OCI-LY7 (cell line): ENCODE measurements around the gene TTLL6.

Source experiments
- CTCF ChIP-seq: fragments of 200-600 bp; sonication (generic); conservative IDR thresholded peaks from 2 replicates; pipeline ENCODE4 v1.5.1; 2014; ENCODE audit warnings: mild to moderate bottlenecking, antibody characterized with exemption, low read length, moderate library complexity, mixed read lengths
- EZH2phosphoT487 ChIP-seq: fragments of 200-600 bp; sonication (generic); IDR thresholded peaks from 2 replicates; pipeline ENCODE4 v1.6.1; 2018; ENCODE audit warnings: low read depth, borderline replicate concordance, mild to moderate bottlenecking, mixed run types, antibody characterized with exemption, low read length, moderate library complexity, mixed read lengths

- TF ChIP-seq CTCF = no peak
- no peak for TF ChIP-seq EZH2phosphoT487
Measured at GRCh38 chr17:48737330-48738043, 79.5 kb downstream of the TTLL6 start.
